Measurements from ENCODE around the gene NOMO2.
"Not testable (repeated sequence)": the region's sequence is repeated elsewhere in the genome, so short reads cannot be mapped to it uniquely, and the experiment has no call there.

Gene NOMO2

DNA sequence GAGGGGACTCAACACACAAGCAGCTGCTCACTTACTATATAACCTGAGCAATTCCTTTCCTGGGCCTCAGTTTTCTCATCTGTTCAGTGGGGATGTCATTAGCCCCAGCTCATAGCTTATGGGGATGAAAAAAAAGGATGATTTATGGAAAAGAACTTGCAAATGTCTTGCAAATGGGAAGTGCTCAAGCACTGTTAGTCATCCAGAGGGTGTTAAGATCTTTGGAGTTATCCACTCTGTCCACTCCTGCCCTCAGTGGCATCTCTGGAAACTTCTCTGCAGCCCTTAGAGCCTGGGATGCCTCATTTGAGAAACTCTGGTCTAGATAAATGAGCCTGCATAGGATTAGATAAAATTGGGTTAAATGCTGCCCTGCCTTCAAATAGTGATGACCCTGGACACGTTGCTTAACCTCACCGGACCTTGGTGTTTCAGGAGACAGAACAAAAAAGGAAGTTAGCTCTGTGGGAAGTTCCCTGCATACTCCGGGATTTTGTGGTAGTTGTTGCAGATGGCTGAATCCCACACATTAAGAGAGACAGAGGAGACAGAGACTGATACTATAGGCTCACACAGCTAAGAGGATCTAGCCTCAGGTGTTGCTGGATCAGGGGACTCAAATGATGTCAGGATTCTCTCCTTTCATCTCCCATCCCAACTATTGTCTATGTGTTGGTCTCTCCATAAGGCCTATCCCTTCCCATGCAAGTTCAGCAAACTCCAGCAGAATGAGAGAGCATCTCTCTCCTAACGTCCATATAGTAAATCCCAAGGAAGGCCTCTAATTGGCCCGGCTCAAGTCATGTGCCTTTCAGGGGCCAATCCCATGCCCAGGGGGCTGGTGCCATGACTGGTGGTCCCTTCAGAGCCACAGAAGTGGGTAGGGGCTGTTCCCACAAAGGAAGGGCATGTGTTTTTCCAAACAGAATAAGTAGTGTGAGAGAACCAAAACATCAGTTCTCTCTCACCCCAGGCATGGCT lies 25.0 kb upstream of the NOMO2 start:
- H3K4me2 ChIP-seq, H3K27ac ChIP-seq: not testable (repeated sequence)

DNA sequence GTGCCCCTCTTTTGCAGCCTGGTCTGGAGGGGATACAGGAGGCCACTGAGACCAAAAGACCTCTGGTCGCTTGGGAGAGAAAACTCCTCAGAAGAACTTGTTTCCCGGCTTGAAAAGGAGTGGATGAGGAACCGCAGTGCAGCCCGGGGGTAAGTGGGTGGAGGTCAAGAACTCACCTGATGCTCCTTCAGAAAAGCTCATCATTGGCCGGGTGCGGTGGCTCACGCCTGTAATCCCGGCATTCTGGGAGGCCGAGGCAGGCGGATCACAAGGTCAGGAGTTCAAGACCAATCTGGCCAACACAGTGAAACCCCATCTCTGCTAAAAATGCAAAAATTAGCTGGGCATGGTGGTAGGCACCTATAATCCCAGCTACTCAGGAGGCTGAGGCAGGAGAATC lies 23.9 kb upstream of the NOMO2 start:
- H3K27me3 ChIP-seq, H3K4me1 ChIP-seq, H3K4me2 ChIP-seq, H3K27ac ChIP-seq, H3K9ac ChIP-seq, H4K20me1 ChIP-seq, H3K4me3 ChIP-seq, H3K9me3 ChIP-seq, H3K36me3 ChIP-seq: not testable (repeated sequence)

More for the DNA sequence above, 25.0 kb upstream of the NOMO2 start:
- H3K4me3 ChIP-seq, H4K20me1 ChIP-seq, H3K36me3 ChIP-seq, H3K9me3 ChIP-seq, H3K9ac ChIP-seq, H3K4me1 ChIP-seq, H3K27me3 ChIP-seq: not testable (repeated sequence)

DNA sequence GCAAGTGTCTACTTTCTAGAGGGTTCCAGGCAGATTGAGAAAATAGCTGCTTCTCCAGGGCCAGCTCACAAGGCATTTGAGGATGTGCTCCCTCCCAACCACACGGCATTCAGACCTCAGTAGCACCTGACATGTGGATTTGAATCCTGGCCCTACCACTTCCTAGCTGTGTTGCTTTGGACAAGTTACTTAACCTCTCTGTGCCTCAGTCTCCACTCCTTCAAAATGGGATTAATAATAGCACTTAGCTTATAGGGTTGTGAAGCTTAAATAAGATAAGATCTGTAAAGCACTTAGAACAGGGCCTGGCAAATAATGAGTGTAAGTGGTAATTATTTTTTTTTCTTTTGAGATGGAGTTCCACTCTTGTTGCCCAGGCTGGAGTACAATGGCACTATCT lies 21.0 kb upstream of the NOMO2 start:
- Histone ChIP-seq H3K9ac (no peak overlapping the region), H3K4me3 (no peak overlapping the region), H3K27me3 (no peaks in the 10 kb centered on the region), H3K27ac (no peak overlapping the region), H3K4me2 (no peak overlapping the region), H4K20me1 (no peaks in the 10 kb centered on the region), H3K9me3 (no peaks in the 10 kb centered on the region), H3K4me1 (no peaks in the 10 kb centered on the region), H3K36me3 (no peaks in the 10 kb centered on the region)
- no peak for TF ChIP-seq Cebpa-rat (IDR thresholded peaks at IDR 0.05)

DNA sequence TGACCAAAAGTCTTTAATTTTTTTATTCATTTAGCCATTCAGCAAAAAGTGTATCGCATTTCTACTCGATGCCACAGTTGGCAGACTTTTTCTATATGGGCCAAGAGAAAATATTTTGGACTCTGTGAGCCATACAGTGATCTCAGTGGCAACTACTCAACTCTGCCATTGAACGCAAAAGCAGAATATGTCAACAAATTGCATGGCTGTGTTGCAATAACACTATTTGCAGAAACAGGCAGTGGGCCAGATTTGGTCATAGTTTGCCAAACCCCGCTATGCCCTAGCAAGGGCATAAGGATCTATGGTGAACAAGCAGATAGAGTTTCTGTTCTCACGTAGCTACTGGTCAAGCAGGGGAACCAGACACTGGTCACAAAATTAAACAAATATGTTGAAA lies 18.5 kb upstream of the NOMO2 start:
- H3K27ac ChIP-seq, H3K4me1 ChIP-seq, H4K20me1 ChIP-seq: not testable (repeated sequence)

DNA sequence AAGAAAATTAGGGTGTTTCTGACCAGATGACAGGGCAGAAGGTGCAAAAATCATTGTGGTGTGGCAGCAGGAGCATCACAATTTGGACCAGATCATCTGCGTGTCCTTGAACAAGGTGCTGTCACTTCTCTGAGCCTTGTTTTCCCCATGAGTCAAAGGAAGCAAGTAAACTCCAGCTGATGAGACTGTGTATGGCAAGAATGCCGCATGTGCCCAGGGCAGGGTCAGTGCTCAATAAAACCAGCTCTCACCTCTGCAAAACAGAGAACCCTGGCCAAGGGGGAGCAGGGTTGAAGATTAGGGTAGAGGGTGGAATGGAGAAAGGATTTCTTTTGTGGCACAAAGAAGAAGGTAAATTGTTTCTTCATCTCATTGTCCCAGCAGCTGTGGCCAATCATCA lies 17.4 kb upstream of the NOMO2 start:
- not testable (repeated sequence) for H3K4me1 ChIP-seq, H4K20me1 ChIP-seq, H3K27ac ChIP-seq, H3K4me2 ChIP-seq, H3K36me3 ChIP-seq, H3K4me3 ChIP-seq, H3K27me3 ChIP-seq, H3K9me3 ChIP-seq, H3K9ac ChIP-seq

More for the DNA sequence above, 18.5 kb upstream of the NOMO2 start:
- not testable (repeated sequence) for H3K4me2 ChIP-seq, H3K27me3 ChIP-seq, H3K4me3 ChIP-seq, H3K9ac ChIP-seq, H3K9me3 ChIP-seq, H3K36me3 ChIP-seq

DNA sequence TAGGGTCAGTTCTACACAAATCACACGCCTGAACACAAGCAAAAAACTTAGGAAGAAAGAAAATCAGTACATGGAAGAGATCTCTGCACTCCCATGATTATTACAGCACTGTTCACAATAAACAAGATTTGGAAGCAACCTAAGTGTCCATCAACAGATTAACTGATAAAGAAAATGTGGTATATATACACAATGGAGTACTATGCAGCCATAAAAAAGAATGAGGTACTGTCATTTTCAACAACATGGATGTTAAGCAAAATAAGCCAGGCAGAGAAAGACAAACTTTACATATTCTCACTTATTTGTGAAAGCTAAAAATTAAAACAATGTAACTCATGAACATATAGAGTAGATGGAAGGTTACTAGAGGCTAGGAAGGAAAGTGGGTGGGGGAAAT lies 16.0 kb upstream of the NOMO2 start:
- H3K4me2 ChIP-seq, H3K4me3 ChIP-seq, H3K4me1 ChIP-seq, H3K9ac ChIP-seq, H3K36me3 ChIP-seq, H4K20me1 ChIP-seq, H3K9me3 ChIP-seq, H3K27me3 ChIP-seq, H3K27ac ChIP-seq: not testable (repeated sequence)

DNA sequence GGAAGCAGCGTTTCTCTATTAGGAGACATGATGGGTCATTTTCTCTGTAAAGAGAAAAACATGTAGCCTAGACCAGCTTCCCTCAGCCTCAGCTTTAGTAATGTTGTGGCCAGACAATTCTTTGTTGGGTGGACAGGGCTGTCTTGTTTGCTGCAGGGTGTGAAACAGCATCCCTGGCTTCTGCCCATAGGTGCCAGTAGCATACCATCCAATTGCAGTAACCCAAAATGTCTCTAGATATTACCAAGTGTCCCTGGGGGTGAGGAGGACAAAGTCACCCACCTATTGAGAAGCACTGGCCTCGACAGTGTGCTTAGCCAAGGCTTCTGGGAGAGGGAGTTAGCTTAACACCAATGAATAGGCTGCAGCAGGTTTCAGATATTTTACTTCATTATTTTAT lies 14.0 kb upstream of the NOMO2 start:
- not testable (repeated sequence) for H3K4me3 ChIP-seq, H3K4me2 ChIP-seq, H3K27me3 ChIP-seq, H3K9ac ChIP-seq, H3K9me3 ChIP-seq, H3K36me3 ChIP-seq, H3K27ac ChIP-seq, H4K20me1 ChIP-seq, H3K4me1 ChIP-seq

DNA sequence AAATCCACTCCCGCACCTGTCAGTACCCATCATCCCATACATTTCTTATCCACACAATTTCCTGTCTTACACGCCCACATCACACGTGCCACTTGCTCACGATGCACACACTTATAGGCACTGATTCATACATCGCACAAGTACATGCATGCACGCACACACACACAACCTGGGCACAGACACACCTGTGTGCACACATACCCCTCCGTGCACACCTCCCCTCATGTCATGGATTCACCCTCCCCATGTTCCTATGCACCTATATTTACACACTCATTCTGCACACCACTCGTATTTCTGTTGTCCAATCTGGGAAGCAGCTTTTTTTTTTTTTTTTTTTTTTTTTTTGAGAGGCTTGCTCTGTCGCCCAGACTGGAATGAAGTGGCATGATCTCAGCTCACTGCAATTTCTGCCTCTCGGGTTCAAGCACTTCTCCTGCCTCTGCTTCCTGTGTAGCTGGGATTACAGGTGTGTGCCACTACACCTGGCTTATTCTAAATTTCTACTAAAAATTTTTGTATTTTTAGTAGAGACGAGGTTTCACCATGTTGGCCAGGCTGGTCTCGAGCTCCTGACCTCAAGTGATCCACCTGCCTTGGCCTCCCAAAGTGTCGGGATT lies 13.5 kb upstream of the NOMO2 start:
- H3K27ac ChIP-seq, H3K36me3 ChIP-seq, H3K4me3 ChIP-seq, H3K9me3 ChIP-seq, H3K4me2 ChIP-seq, H4K20me1 ChIP-seq, H3K27me3 ChIP-seq, H3K9ac ChIP-seq, H3K4me1 ChIP-seq: not testable (repeated sequence)

DNA sequence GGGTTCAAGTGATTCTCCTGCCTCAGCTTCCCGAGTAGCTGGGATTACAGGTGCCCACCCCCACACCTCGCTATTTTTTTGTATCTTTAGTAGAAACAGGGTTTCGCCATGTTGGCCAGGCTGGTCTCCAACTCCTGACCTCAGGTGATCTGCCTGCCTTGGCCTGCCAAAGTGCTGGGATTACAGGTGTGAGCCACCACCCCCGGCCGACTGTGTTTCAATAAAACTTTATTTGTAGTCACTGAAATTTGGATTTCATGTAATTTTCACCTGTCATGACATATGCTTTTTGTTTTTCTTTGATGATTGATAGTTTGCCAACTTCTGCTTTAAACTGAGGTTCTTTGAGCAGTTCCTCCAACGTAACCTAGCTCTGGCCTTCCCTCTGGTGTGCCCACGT lies 12.0 kb upstream of the NOMO2 start:
- H3K27me3 ChIP-seq, H3K4me3 ChIP-seq, H3K27ac ChIP-seq, H3K36me3 ChIP-seq, H3K9ac ChIP-seq, H3K4me1 ChIP-seq, H4K20me1 ChIP-seq, H3K4me2 ChIP-seq, H3K9me3 ChIP-seq: not testable (repeated sequence)

DNA sequence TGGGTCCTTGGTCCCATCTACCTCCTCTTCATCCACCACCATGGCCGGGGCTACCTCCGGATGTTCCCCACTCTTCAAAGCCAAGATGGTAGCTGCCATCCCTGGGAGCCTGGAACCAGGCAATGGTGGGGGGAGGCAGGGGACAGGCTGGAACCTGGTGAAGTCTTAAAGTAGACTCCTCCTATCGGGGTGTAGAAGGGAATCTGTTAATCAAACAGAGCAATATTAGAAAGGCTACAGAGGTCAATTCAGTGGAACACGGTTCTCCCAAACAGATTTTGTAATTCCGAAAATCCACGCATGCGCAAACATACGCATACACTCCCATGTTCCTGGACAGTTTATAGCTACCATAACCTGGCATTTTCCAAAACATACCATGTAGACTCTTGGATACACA lies 11.1 kb upstream of the NOMO2 start:
- H3K9me3 ChIP-seq, H3K4me3 ChIP-seq, H3K4me2 ChIP-seq, H3K27me3 ChIP-seq, H3K27ac ChIP-seq, H3K4me1 ChIP-seq, H3K9ac ChIP-seq, H3K36me3 ChIP-seq, H4K20me1 ChIP-seq: not testable (repeated sequence)

DNA sequence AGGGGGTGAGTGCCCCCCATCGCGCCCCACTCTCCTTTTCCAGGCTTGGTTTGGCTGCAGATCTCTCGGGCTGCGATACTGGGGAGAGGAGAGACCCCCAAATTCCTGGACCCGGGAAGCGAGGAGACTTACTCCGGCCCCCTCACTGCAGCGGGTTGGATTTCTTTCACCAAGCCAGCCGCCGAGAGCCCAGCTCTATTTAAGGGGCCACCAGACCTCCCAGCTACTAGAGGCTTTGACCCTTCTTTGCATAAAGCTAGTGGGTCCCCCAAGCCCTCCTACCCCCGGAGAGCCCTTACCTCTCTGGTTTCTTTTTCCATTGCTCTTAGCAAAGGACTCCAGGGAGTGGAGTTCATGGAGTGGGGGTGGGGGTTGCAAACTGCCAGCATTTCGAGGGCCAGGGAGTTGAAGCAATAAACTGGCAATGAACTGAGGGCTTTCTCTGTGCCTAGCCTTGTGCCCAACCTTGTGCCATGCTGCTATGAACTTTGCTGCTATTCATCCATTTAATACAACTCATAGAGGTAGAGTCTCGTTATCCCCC lies 9.5 kb upstream of the NOMO2 start:
- not testable (repeated sequence) for H3K4me1 ChIP-seq, H3K9me3 ChIP-seq, H3K36me3 ChIP-seq, H3K4me2 ChIP-seq, H3K9ac ChIP-seq, H4K20me1 ChIP-seq, H3K27me3 ChIP-seq, H3K27ac ChIP-seq, H3K4me3 ChIP-seq

DNA sequence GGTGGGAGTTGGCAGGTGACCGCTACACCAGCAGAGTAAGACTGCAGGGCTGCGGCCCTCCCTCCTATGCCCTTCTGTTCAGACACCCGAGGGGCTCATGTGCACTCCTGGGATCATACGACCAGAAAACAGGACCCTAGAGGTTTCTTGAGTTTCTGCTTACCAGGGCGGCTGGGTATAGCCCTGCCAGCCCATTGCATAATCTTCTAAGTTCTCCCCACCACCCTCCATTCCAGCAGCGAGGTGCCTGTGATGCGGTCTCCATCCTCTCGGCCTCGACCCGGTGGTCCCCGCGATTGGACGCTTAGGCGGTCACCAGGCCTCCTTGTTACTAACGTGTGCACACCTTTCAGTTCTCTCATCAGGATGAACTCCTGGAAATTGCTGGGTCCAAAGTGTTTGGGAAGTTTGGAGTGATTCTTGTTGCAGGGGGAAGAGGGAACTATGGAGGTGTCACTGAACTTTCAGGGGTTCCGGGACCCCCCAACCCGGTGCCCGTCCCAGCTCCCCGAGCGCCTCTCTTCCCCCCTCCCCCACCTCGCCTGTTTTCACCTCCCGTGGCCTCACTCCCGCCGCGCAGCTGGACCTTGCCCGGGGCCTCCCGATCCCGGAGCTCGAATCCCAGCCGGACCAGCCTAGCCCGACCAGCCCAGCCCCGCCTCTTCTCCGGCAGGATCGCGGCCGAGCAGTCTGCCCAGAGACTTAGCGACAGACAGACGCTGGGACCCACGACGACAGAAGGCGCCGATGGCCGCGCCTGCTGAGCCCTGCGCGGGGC lies 8.8 kb upstream of the NOMO2 start:
- not testable (repeated sequence) for H3K9ac ChIP-seq, H4K20me1 ChIP-seq, H3K27me3 ChIP-seq, H3K4me3 ChIP-seq, H3K4me1 ChIP-seq, H3K36me3 ChIP-seq, H3K27ac ChIP-seq, H3K9me3 ChIP-seq, H3K4me2 ChIP-seq

DNA sequence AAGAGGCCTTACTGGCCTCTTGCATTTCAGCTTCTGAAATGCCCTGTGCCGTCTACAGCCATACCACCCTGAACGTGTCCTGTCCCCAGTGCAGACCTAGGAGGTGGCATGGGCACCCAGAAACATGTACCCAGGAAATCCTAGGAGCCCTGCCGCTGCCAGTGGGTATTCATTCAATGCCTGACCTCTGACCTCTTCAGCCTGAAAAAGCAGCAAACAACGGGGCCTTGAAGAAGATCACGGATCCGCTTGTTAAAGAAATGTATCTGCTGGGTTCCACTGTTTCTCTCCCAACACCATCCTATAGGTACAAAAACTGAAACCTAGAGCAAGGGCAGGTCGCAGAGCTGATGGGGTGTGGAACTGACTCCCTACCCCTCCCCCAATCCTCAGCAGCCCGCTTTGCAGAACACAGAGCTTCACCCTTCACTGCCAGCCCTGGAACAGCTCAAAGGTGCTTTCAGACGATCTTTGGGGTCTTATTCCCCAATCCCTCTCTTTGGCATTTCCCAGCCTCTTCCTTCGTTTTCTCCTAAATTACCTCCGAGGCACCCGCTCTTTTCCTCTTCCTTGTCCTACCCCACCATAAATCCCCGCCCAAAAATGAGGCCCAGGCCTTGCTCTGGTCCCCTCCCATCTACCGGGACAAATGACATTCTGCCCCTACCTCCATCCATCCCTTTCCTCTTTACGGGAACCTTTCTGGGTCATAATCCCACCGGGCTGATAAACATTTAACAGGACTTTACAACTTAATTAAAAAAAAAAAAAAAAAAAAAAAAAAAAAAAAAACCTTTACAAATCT lies 1.3 kb downstream of the NOMO2 start:
- not testable (repeated sequence) for H3K36me3 ChIP-seq, H3K4me1 ChIP-seq, H3K27me3 ChIP-seq, H4K20me1 ChIP-seq, H3K27ac ChIP-seq, H3K9me3 ChIP-seq
- Histone ChIP-seq H3K4me2 (peak overlapping the region; percentile 52), H3K4me3 (peak overlapping the region; percentile 67), H3K9ac (peak overlapping the region; percentile 70; the same call in 1 of the 2 replicates)
